Nephron progenitor cell (in vitro differentiated cells): Measurements from ENCODE around the gene KY.

ENCODE experiments used
- DNase-seq: peaks from one replicate; pipeline ENCODE4 v3.0.0; 2021
- H3K27ac Mint-ChIP-seq: 2 replicates; pipeline ENCODE4 v1.8.0; 2021; ENCODE audit warnings: mild to moderate bottlenecking, moderate library complexity, mixed read lengths
- H3K27me3 Mint-ChIP-seq: 2 replicates; pipeline ENCODE4 v1.8.0; 2021; ENCODE audit warnings: mild to moderate bottlenecking, low read depth, mixed read lengths; ENCODE audit not compliant: poor library complexity
- H3K36me3 Mint-ChIP-seq: 2 replicates; pipeline ENCODE4 v1.8.0; 2021; ENCODE audit warnings: low read depth, mixed read lengths
- H3K4me1 Mint-ChIP-seq: 2 replicates; pipeline ENCODE4 v1.8.0; 2021; ENCODE audit warnings: mixed read lengths
- H3K4me3 Mint-ChIP-seq: 2 replicates; pipeline ENCODE4 v1.8.0; 2021; ENCODE audit warnings: mild to moderate bottlenecking, moderate library complexity, mixed read lengths
- H3K9me3 Mint-ChIP-seq: 2 replicates; pipeline ENCODE4 v1.8.0; 2021; ENCODE audit warnings: mild to moderate bottlenecking, moderate library complexity, mixed read lengths
- TF ChIP-seq, protein P1 (sequence below): fragments of 200-600 bp; sonication (generic); IDR thresholded peaks from 2 replicates; pipeline ENCODE4 v1.5.0; 2021; ENCODE audit warnings: antibody characterized with exemption

KY gene

GRCh38 chr3:134685929-134686802 is 35.3 kb upstream of the KY start:
- Mint-ChIP-seq H3K9me3 (no peaks in the 10 kb centered on the region), H3K4me3 (no peak overlapping the region), H3K4me1 (peaks cover 10% of the 10 kb centered on the region), H3K27me3 (peaks cover 32% of the 10 kb centered on the region), H3K36me3 (no peaks in the 10 kb centered on the region), H3K27ac (no peak overlapping the region)
- TF ChIP-seq, protein P1, sequence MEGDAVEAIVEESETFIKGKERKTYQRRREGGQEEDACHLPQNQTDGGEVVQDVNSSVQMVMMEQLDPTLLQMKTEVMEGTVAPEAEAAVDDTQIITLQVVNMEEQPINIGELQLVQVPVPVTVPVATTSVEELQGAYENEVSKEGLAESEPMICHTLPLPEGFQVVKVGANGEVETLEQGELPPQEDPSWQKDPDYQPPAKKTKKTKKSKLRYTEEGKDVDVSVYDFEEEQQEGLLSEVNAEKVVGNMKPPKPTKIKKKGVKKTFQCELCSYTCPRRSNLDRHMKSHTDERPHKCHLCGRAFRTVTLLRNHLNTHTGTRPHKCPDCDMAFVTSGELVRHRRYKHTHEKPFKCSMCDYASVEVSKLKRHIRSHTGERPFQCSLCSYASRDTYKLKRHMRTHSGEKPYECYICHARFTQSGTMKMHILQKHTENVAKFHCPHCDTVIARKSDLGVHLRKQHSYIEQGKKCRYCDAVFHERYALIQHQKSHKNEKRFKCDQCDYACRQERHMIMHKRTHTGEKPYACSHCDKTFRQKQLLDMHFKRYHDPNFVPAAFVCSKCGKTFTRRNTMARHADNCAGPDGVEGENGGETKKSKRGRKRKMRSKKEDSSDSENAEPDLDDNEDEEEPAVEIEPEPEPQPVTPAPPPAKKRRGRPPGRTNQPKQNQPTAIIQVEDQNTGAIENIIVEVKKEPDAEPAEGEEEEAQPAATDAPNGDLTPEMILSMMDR, result no peak
- no peak for DNase-seq

- peaks cover under 1% of the 10 kb centered on the region for H3K9me3 Mint-ChIP-seq
- no peak overlapping the region for H3K4me3 Mint-ChIP-seq
- no peaks in the 10 kb centered on the region for H3K36me3 Mint-ChIP-seq
- H3K27me3 Mint-ChIP-seq, result peaks cover 20% of the 10 kb centered on the region
- H3K4me1 Mint-ChIP-seq, result peaks cover 13% of the 10 kb centered on the region
- H3K27ac Mint-ChIP-seq, result no peak overlapping the region
- TF ChIP-seq, protein P1, result no peak
- DNase-seq, result no peak
These were observed 31.5 kb upstream of the KY start for GRCh38 chr3:134682196-134682880.

GRCh38 chr3:134681522-134681900 is 30.7 kb upstream of the KY start:
- Mint-ChIP-seq H3K36me3 (no peaks in the 10 kb centered on the region), H3K27ac (no peak overlapping the region), H3K9me3 (peaks cover 4% of the 10 kb centered on the region), H3K4me1 (peaks cover 13% of the 10 kb centered on the region), H3K4me3 (no peak overlapping the region), H3K27me3 (peaks cover 19% of the 10 kb centered on the region)
- TF ChIP-seq, protein P1, result no peak
- no peak for DNase-seq

GRCh38 chr3:134680796-134681521 is 30.1 kb upstream of the KY start:
- H3K9me3 Mint-ChIP-seq, result peaks cover 9% of the 10 kb centered on the region
- H3K27ac Mint-ChIP-seq, result no peak overlapping the region
- no peak overlapping the region for H3K4me3 Mint-ChIP-seq
- TF ChIP-seq, protein P1, result no peak
- H3K27me3 Mint-ChIP-seq, result peaks cover 16% of the 10 kb centered on the region
- no peak for DNase-seq
- no peaks in the 10 kb centered on the region for H3K36me3 Mint-ChIP-seq
- H3K4me1 Mint-ChIP-seq, result peaks cover 13% of the 10 kb centered on the region

GRCh38 chr3:134677987-134678308 is 27.1 kb upstream of the KY start:
- peaks cover 34% of the 10 kb centered on the region for H3K9me3 Mint-ChIP-seq
- H3K36me3 Mint-ChIP-seq, result no peaks in the 10 kb centered on the region
- no peak overlapping the region for H3K4me3 Mint-ChIP-seq
- no peak overlapping the region for H3K27ac Mint-ChIP-seq
- no peak for DNase-seq
- peaks cover 24% of the 10 kb centered on the region for H3K27me3 Mint-ChIP-seq
- H3K4me1 Mint-ChIP-seq, result peaks cover 13% of the 10 kb centered on the region
- TF ChIP-seq, protein P1, result no peak
